GM12891 (cell line): ENCODE results near the gene IL1RAP.
"Not testable (repeated sequence)": the region's sequence is repeated elsewhere in the genome, so short reads cannot be mapped to it uniquely, and the experiment has no call there.

Experiments
- DNase-seq: peaks from one replicate; pipeline ENCODE4 v3.0.0; 2011; ENCODE audit warnings: low spot score; ENCODE audit not compliant: insufficient read length
- FAIRE-seq: peaks from 2 replicates; lab custom pipeline; 2011; peaks lifted over from hg19 to GRCh38; lab: Jason Lieb, UNC
- PAX5 ChIP-seq: IDR thresholded peaks from 2 replicates; pipeline ENCODE4 v1.6.1; 2011; ENCODE audit warnings: low read length, moderate library complexity, mild to moderate bottlenecking; ENCODE audit not compliant: insufficient read depth, severe bottlenecking
- POLR2A ChIP-seq: IDR thresholded peaks from 2 replicates; pipeline ENCODE4 v1.6.1; 2011; ENCODE audit warnings: low read depth, low read length, control low read depth
- POLR2AphosphoS5 ChIP-seq: IDR thresholded peaks from 2 replicates; pipeline ENCODE4 v1.6.1; 2011; ENCODE audit warnings: low read depth, low read length, control low read depth
- POU2F2 ChIP-seq: IDR thresholded peaks from 2 replicates; pipeline ENCODE4 v1.6.1; 2011; ENCODE audit warnings: low read depth, mild to moderate bottlenecking, control low read depth, low read length, moderate library complexity
- SPI1 ChIP-seq: IDR thresholded peaks from 2 replicates; pipeline ENCODE4 v1.6.1; 2011; ENCODE audit warnings: low read depth, low read length, control low read depth
- TAF1 ChIP-seq: IDR thresholded peaks from 2 replicates; pipeline ENCODE4 v1.6.1; 2011; ENCODE audit warnings: low read depth, low read length, control low read depth

IL1RAP gene

GRCh38 chr3:190506271-190506670, 7.6 kb upstream of the IL1RAP start:
- no peak for FAIRE-seq
- no peak for TF ChIP-seq POLR2AphosphoS5
- TF ChIP-seq POU2F2, result no peak
- no peak for TF ChIP-seq TAF1
- TF ChIP-seq PAX5, result no peak
- TF ChIP-seq POLR2A, result no peak
- TF ChIP-seq SPI1, result no peak
- no peak for DNase-seq

GRCh38 chr3:190512666-190513065, 1.2 kb upstream of the IL1RAP start:
- no peak for FAIRE-seq
- no peak for DNase-seq
- TF ChIP-seq SPI1 (no peak), POLR2A (no peak), POU2F2 (no peak), PAX5 (no peak)

- TF ChIP-seq TAF1 (no peak), SPI1 (no peak), POU2F2 (no peak), POLR2AphosphoS5 (no peak), POLR2A (no peak), PAX5 (no peak)
- DNase-seq, result no peak
- no peak for FAIRE-seq
Measured at GRCh38 chr3:190514413-190515153, 698 bp downstream of the IL1RAP start.

- FAIRE-seq (no peak), DNase-seq (no peak)
- TF ChIP-seq POLR2A (no peak), SPI1 (no peak), PAX5 (no peak), POLR2AphosphoS5 (no peak), TAF1 (no peak), POU2F2 (no peak)
Measured at GRCh38 chr3:190516416-190516815, 2.5 kb downstream of the IL1RAP start.

GRCh38 chr3:190517687-190518086, 3.8 kb downstream of the IL1RAP start:
- FAIRE-seq, result no peak

GRCh38 chr3:190518531-190518930, 4.6 kb downstream of the IL1RAP start:
- not testable (repeated sequence) for FAIRE-seq, DNase-seq

More at GRCh38 chr3:190517687-190518086, 3.8 kb downstream of the IL1RAP start:
- no peak for DNase-seq
- TF ChIP-seq POU2F2 (no peak), SPI1 (no peak), TAF1 (no peak), POLR2AphosphoS5 (no peak), POLR2A (no peak), PAX5 (no peak)

- no peak for TF ChIP-seq POLR2AphosphoS5
- TF ChIP-seq POU2F2, result no peak
- no peak for TF ChIP-seq POLR2A
- no peak for TF ChIP-seq TAF1
- no peak for TF ChIP-seq PAX5
- TF ChIP-seq SPI1, result no peak
- DNase-seq (no peak), FAIRE-seq (no peak)
Measured at GRCh38 chr3:190519886-190520285, 6.0 kb downstream of the IL1RAP start.

- TF ChIP-seq TAF1, result no peak
- TF ChIP-seq PAX5, result no peak
- TF ChIP-seq POLR2AphosphoS5, result no peak
- TF ChIP-seq SPI1, result no peak
- TF ChIP-seq POU2F2, result no peak
- no peak for TF ChIP-seq POLR2A
- FAIRE-seq (no peak), DNase-seq (no peak)
Measured at GRCh38 chr3:190521998-190522397, 8.1 kb downstream of the IL1RAP start.

- DNase-seq (no peak), FAIRE-seq (no peak)
- TF ChIP-seq POLR2AphosphoS5 (no peak), TAF1 (no peak), SPI1 (no peak), PAX5 (no peak), POU2F2 (no peak), POLR2A (no peak)
Measured at GRCh38 chr3:190522621-190523222, 8.8 kb downstream of the IL1RAP start.

GRCh38 chr3:190524942-190525341, 11.1 kb downstream of the IL1RAP start:
- TF ChIP-seq POU2F2 (no peak), SPI1 (no peak), POLR2A (no peak), TAF1 (no peak), PAX5 (no peak), POLR2AphosphoS5 (no peak)
- DNase-seq (no peak), FAIRE-seq (no peak)
